Measurements from ENCODE around the gene STX3. TPM values are rescaled to one million over a fixed set of nuclear protein-coding genes. Genes with fewer than 3 reads are reported as not detected.

Gene STX3
- total RNA-seq, 1 experiment from 2014 or later, result 20.4 TPM

DNA sequence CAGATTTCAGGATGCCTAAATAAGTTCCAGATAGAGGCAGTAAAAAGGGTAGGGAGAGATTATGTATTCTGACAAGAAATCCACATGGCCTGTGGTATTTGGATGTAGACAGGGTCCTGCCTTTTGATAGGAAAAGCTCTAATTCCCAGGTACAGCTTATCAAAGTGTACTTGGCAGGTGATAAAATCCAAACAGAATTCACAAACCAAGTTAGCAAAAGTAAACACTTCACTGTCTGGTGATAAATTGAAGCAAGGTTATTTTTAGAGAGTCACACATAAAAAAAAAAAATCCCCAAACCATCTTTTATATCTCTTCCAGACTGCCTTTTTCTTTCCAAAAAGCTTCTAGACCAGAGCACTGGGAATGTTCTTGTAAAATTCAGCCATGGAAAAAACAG, 84.4 kb downstream of the STX3 start (continued):
- TF ChIP-seq, protein P1, sequence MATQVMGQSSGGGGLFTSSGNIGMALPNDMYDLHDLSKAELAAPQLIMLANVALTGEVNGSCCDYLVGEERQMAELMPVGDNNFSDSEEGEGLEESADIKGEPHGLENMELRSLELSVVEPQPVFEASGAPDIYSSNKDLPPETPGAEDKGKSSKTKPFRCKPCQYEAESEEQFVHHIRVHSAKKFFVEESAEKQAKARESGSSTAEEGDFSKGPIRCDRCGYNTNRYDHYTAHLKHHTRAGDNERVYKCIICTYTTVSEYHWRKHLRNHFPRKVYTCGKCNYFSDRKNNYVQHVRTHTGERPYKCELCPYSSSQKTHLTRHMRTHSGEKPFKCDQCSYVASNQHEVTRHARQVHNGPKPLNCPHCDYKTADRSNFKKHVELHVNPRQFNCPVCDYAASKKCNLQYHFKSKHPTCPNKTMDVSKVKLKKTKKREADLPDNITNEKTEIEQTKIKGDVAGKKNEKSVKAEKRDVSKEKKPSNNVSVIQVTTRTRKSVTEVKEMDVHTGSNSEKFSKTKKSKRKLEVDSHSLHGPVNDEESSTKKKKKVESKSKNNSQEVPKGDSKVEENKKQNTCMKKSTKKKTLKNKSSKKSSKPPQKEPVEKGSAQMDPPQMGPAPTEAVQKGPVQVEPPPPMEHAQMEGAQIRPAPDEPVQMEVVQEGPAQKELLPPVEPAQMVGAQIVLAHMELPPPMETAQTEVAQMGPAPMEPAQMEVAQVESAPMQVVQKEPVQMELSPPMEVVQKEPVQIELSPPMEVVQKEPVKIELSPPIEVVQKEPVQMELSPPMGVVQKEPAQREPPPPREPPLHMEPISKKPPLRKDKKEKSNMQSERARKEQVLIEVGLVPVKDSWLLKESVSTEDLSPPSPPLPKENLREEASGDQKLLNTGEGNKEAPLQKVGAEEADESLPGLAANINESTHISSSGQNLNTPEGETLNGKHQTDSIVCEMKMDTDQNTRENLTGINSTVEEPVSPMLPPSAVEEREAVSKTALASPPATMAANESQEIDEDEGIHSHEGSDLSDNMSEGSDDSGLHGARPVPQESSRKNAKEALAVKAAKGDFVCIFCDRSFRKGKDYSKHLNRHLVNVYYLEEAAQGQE (IDR thresholded peaks at IDR 0.05; ENCODE audit: low read depth), result no peak
- TF ChIP-seq EGR1 (IDR thresholded peaks at IDR 0.05; ENCODE audit: low read depth) (no peak), POLR2AphosphoS5 (IDR thresholded peaks at IDR 0.05; ENCODE audit: low read depth, low read length) (no peak)

- intact Hi-C loops (cut with micrococcal nuclease), result no loop called here
- CTCF ChIA-PET, result no interaction called here
- H2AFZ ChIP-seq (ENCODE audit: low read depth, low read length, poor library complexity, severe bottlenecking), result no peak overlapping the region
- no peak overlapping the region for H3K9ac ChIP-seq (ENCODE audit: low read length)
- no peaks in the 10 kb centered on the region for H3K9me2 ChIP-seq (ENCODE audit: insufficient read depth)
- H3K27ac ChIP-seq (ENCODE audit: low read depth, low read length), result no peak overlapping the region
- H3K36me3 ChIP-seq (ENCODE audit: control insufficient read depth in 1 of 2, insufficient read depth in 2 of 2, low read length in 2 of 2), result no peaks in the 10 kb centered on the region
- H3K9me3 ChIP-seq (ENCODE audit: control insufficient read depth in 1 of 2, insufficient read depth in 1 of 2, low read depth in 1 of 2, low read length in 2 of 2), result no peaks in the 10 kb centered on the region
- H3K4me1 ChIP-seq (ENCODE audit: control insufficient read depth in 1 of 2, insufficient read depth in 2 of 2, low read length in 2 of 2), result no peaks in the 10 kb centered on the region
- POLR2A ChIA-PET, result no interaction called here
- no peaks in the 10 kb centered on the region for H3K27me3 ChIP-seq (ENCODE audit: insufficient read depth, low read length)
- H3K79me2 ChIP-seq (ENCODE audit: insufficient read depth, low read length), result no peaks in the 10 kb centered on the region
- DNase-seq (ENCODE audit: low read depth, low spot score) (no peak), ATAC-seq (no peak)
- H4K20me1 ChIP-seq (ENCODE audit: insufficient read depth), result no peaks in the 10 kb centered on the region
- no peak overlapping the region for H3K4me3 ChIP-seq (replicated peaks in 1 of 2; ENCODE audit: low read depth in 1 of 2, low read length in 2 of 2)
- H3K4me2 ChIP-seq (ENCODE audit: low read length), result no peak overlapping the region
- BruUV-seq (replicated peaks), result no TSS peak
- RAD21 ChIA-PET (ENCODE audit: low non-redundant PET in 1 of 2, low total read pairs in 2 of 2, uncharacterized antibody in 2 of 2, unreplicated experiment in 2 of 2), result no interaction called here
- TF ChIP-seq, protein P2, sequence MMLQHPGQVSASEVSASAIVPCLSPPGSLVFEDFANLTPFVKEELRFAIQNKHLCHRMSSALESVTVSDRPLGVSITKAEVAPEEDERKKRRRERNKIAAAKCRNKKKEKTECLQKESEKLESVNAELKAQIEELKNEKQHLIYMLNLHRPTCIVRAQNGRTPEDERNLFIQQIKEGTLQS (IDR thresholded peaks at IDR 0.05), result no peak
- no peak for TF ChIP-seq CEBPB (IDR thresholded peaks at IDR 0.05; ENCODE audit: low read depth)
- no peak for TF ChIP-seq YY1 (IDR thresholded peaks at IDR 0.05; ENCODE audit: extremely low read depth, insufficient replicate concordance, low read depth, low read length)
- TF ChIP-seq ZNF274 (IDR thresholded peaks at IDR 0.05; ENCODE audit: low read depth, low read length), result no peak
- no peak for TF ChIP-seq SRF (IDR thresholded peaks at IDR 0.05; ENCODE audit: low read depth)
- TF ChIP-seq, protein P3, sequence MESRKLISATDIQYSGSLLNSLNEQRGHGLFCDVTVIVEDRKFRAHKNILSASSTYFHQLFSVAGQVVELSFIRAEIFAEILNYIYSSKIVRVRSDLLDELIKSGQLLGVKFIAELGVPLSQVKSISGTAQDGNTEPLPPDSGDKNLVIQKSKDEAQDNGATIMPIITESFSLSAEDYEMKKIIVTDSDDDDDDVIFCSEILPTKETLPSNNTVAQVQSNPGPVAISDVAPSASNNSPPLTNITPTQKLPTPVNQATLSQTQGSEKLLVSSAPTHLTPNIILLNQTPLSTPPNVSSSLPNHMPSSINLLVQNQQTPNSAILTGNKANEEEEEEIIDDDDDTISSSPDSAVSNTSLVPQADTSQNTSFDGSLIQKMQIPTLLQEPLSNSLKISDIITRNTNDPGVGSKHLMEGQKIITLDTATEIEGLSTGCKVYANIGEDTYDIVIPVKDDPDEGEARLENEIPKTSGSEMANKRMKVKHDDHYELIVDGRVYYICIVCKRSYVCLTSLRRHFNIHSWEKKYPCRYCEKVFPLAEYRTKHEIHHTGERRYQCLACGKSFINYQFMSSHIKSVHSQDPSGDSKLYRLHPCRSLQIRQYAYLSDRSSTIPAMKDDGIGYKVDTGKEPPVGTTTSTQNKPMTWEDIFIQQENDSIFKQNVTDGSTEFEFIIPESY (IDR thresholded peaks at IDR 0.05; ENCODE audit: extremely low read depth, insufficient replicate concordance, low read length), result no peak
- no peak for TF ChIP-seq TCF7L2 (IDR thresholded peaks at IDR 0.05; ENCODE audit: borderline replicate concordance, extremely low read depth, insufficient read depth, insufficient read length)
- no peak for TF ChIP-seq SP1 (IDR thresholded peaks at IDR 0.05; ENCODE audit: low read depth)
- no peak for TF ChIP-seq SIN3A (IDR thresholded peaks at IDR 0.05; ENCODE audit: low read depth)
- TF ChIP-seq, protein P4, sequence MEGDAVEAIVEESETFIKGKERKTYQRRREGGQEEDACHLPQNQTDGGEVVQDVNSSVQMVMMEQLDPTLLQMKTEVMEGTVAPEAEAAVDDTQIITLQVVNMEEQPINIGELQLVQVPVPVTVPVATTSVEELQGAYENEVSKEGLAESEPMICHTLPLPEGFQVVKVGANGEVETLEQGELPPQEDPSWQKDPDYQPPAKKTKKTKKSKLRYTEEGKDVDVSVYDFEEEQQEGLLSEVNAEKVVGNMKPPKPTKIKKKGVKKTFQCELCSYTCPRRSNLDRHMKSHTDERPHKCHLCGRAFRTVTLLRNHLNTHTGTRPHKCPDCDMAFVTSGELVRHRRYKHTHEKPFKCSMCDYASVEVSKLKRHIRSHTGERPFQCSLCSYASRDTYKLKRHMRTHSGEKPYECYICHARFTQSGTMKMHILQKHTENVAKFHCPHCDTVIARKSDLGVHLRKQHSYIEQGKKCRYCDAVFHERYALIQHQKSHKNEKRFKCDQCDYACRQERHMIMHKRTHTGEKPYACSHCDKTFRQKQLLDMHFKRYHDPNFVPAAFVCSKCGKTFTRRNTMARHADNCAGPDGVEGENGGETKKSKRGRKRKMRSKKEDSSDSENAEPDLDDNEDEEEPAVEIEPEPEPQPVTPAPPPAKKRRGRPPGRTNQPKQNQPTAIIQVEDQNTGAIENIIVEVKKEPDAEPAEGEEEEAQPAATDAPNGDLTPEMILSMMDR (IDR thresholded peaks at IDR 0.05 in 2 of 3, conservative IDR thresholded peaks at IDR 0.05 in 1 of 3; ENCODE audit: borderline replicate concordance in 1 of 3, insufficient read depth in 1 of 3, low read depth in 2 of 3, low read length in 2 of 3), result no peak
- no peak for TF ChIP-seq FOSL1 (IDR thresholded peaks at IDR 0.05; ENCODE audit: low read depth)
- TF ChIP-seq JUND (IDR thresholded peaks at IDR 0.05), result no peak
Measured at GRCh38 chr11:59841514-59841913, 86.3 kb downstream of the STX3 start.
